ENCODE results near the gene NCAM1.

The NCAM1 gene

GRCh38 chr11:112932593-112932992 lies 28.6 kb upstream of the NCAM1 start:
- DNase-seq (ENCODE audit: low read depth in 1 of 2, low spot score in 1 of 2), result no peak
- H3K27ac ChIP-seq (replicated peaks), result no peak overlapping the region
- H3K4me3 ChIP-seq (replicated peaks; ENCODE audit: insufficient read depth, low read length), result no peak overlapping the region
- TF ChIP-seq GABPA (IDR thresholded peaks at IDR 0.05; ENCODE audit: low read depth) (no peak), POLR2AphosphoS5 (IDR thresholded peaks at IDR 0.05; ENCODE audit: low read depth) (no peak), SPI1 (IDR thresholded peaks at IDR 0.05; ENCODE audit: borderline replicate concordance, low read depth) (no peak), REST (IDR thresholded peaks at IDR 0.05; ENCODE audit: insufficient replicate concordance, low read depth) (no peak), CTCF (IDR thresholded peaks at IDR 0.05; ENCODE audit: insufficient read depth, low read length) (no peak)
- peaks cover 2% of the 10 kb centered on the region for H3K27me3 ChIP-seq (ENCODE audit: insufficient read depth, poor library complexity, severe bottlenecking)

GRCh38 chr11:112933970-112934369 lies 27.2 kb upstream of the NCAM1 start:
- peaks cover 2% of the 10 kb centered on the region for H3K27me3 ChIP-seq (ENCODE audit: insufficient read depth, poor library complexity, severe bottlenecking)
- no peak for DNase-seq (ENCODE audit: low read depth in 1 of 2, low spot score in 1 of 2)
- no peak for TF ChIP-seq SPI1 (IDR thresholded peaks at IDR 0.05; ENCODE audit: borderline replicate concordance, low read depth)
- TF ChIP-seq GABPA (IDR thresholded peaks at IDR 0.05; ENCODE audit: low read depth), result no peak
- TF ChIP-seq REST (IDR thresholded peaks at IDR 0.05; ENCODE audit: insufficient replicate concordance, low read depth), result no peak
- TF ChIP-seq CTCF (IDR thresholded peaks at IDR 0.05; ENCODE audit: insufficient read depth, low read length), result no peak
- TF ChIP-seq POLR2AphosphoS5 (IDR thresholded peaks at IDR 0.05; ENCODE audit: low read depth), result no peak
- H3K27ac ChIP-seq (replicated peaks), result no peak overlapping the region
- H3K4me3 ChIP-seq (replicated peaks; ENCODE audit: insufficient read depth, low read length), result no peak overlapping the region

GRCh38 chr11:112941104-112941503 lies 20.1 kb upstream of the NCAM1 start:
- no peak for DNase-seq (ENCODE audit: low read depth in 1 of 2, low spot score in 1 of 2)
- no peaks in the 10 kb centered on the region for H3K27me3 ChIP-seq (ENCODE audit: insufficient read depth, poor library complexity, severe bottlenecking)
- TF ChIP-seq GABPA (IDR thresholded peaks at IDR 0.05; ENCODE audit: low read depth), result no peak
- TF ChIP-seq CTCF (IDR thresholded peaks at IDR 0.05; ENCODE audit: insufficient read depth, low read length), result no peak
- no peak for TF ChIP-seq SPI1 (IDR thresholded peaks at IDR 0.05; ENCODE audit: borderline replicate concordance, low read depth)
- no peak for TF ChIP-seq REST (IDR thresholded peaks at IDR 0.05; ENCODE audit: insufficient replicate concordance, low read depth)
- TF ChIP-seq POLR2AphosphoS5 (IDR thresholded peaks at IDR 0.05; ENCODE audit: low read depth), result no peak
- H3K27ac ChIP-seq (replicated peaks), result no peak overlapping the region
- no peak overlapping the region for H3K4me3 ChIP-seq (replicated peaks; ENCODE audit: insufficient read depth, low read length)

All from HL-60 (cell line).